GM10266 (cell line): ENCODE results near the gene GATA6.

Source experiments
- DNase-seq: peaks from one replicate; pipeline ENCODE4 v3.0.0; 2012; ENCODE audit errors: extremely low spot score
- CTCF ChIP-seq: IDR thresholded peaks from 2 replicates; pipeline ENCODE4 v1.5.1; 2012; ENCODE audit warnings: mild to moderate bottlenecking, low read depth; ENCODE audit not compliant: control insufficient read depth, insufficient read depth; ENCODE audit errors: missing control alignments

GATA6 gene

GRCh38 chr18:22250591-22250996 is 81.2 kb downstream of the GATA6 start:
- no peak for TF ChIP-seq CTCF
- no peak for DNase-seq
